IMR-90 (cell line): Measurements from ENCODE around the gene CRIM1. TPM values are rescaled to one million over a fixed set of nuclear protein-coding genes. Genes with fewer than 3 reads are reported as not detected.

ENCODE experiments used
- ATAC-seq: fragments of 200-7000 bp; cut with Tn5 transposase; 2 replicates; pipeline ENCODE4 v1.9.1; 2020; ENCODE audit warnings: low read depth, mild to moderate bottlenecking, moderate library complexity
- BruUV-seq: library from RNA; stranded (reverse); fragments of 400-500 nt; replicated peaks from 2 replicates; lab custom pipeline; 2021; lab: Mats Ljungman, UMichigan
- CTCF ChIA-PET: fragments of 300-600 bp; formaldehyde crosslinking; extraction: SDS; loops from one replicate; lab custom pipeline; 2021; ENCODE audit warnings: antibody characterized with exemption; lab: Yijun Ruan, JAX
- POLR2A ChIA-PET: fragments of 300-600 bp; sonication (Branson Sonifier 250); formaldehyde crosslinking; loops from one replicate; lab custom pipeline; 2022; ENCODE audit warnings: antibody characterized with exemption; ENCODE audit not compliant: unreplicated experiment; lab: Charles Lee
- DNase-seq: peaks from one replicate; pipeline ENCODE4 v3.0.0; 2013
- H2AFZ ChIP-seq: replicated peaks from 2 replicates; pipeline ENCODE3; 2013; ENCODE audit warnings: low read length, mild to moderate bottlenecking; ENCODE audit not compliant: poor library complexity
- H2AK5ac ChIP-seq: 2 replicates; pipeline ENCODE4 v1.6.1; 2013; ENCODE audit warnings: low read depth, low read length, inconsistent platforms
- H2AK9ac ChIP-seq: replicated peaks from 2 replicates; pipeline ENCODE3; 2013; ENCODE audit warnings: mild to moderate bottlenecking, low read depth, low read length, moderate library complexity; ENCODE audit not compliant: poor library complexity
- H2BK120ac ChIP-seq: 2 replicates; pipeline ENCODE4 v1.6.1; 2013; ENCODE audit warnings: low read depth, low read length, inconsistent platforms
- H2BK15ac ChIP-seq: 3 replicates; pipeline ENCODE4 v1.6.1; 2013; ENCODE audit warnings: low read depth, low read length, inconsistent platforms
- H2BK20ac ChIP-seq: 2 replicates; pipeline ENCODE4 v1.6.1; 2013; ENCODE audit warnings: low read depth, mild to moderate bottlenecking, inconsistent platforms, low read length, moderate library complexity
- H2BK5ac ChIP-seq: 2 replicates; pipeline ENCODE4 v1.6.1; 2013; ENCODE audit warnings: mild to moderate bottlenecking, low read depth, low read length, inconsistent platforms; ENCODE audit not compliant: poor library complexity, severe bottlenecking
- H3K14ac ChIP-seq: replicated peaks from 2 replicates; pipeline ENCODE4 v1.6.1; 2013; ENCODE audit warnings: low read depth, low read length, inconsistent platforms
- H3K18ac ChIP-seq: 2 replicates; pipeline ENCODE4 v1.6.1; 2013; ENCODE audit warnings: low read depth, low read length, control low read depth
- H3K23ac ChIP-seq: 2 replicates; pipeline ENCODE4 v1.6.1; 2013; ENCODE audit warnings: low read depth, low read length, inconsistent platforms
- H3K27ac ChIP-seq: 2 replicates; pipeline ENCODE4 v1.5.1; 2013; ENCODE audit warnings: mild to moderate bottlenecking, control low read depth, low read length; ENCODE audit not compliant: insufficient read depth
- H3K27me3 ChIP-seq: 2 replicates; pipeline ENCODE4 v1.6.1; 2013; ENCODE audit warnings: low read length; ENCODE audit not compliant: control insufficient read depth, insufficient read depth
- H3K36me3 ChIP-seq: 2 replicates; pipeline ENCODE4 v1.6.1; 2013; ENCODE audit warnings: low read length, mixed read lengths; ENCODE audit not compliant: control insufficient read depth, insufficient read depth
- H3K4ac ChIP-seq: 2 replicates; pipeline ENCODE4 v1.6.1; 2013; ENCODE audit warnings: low read depth, low read length, inconsistent platforms
- H3K4me1 ChIP-seq: 2 replicates; pipeline ENCODE4 v1.6.1; 2013; ENCODE audit warnings: low read length, mixed read lengths; ENCODE audit not compliant: control insufficient read depth, insufficient read depth
- H3K4me2 ChIP-seq: 2 replicates; pipeline ENCODE4 v1.6.1; 2013; ENCODE audit warnings: low read depth, mild to moderate bottlenecking, control low read depth, low read length, moderate library complexity
- H3K4me3 ChIP-seq: 2 replicates; pipeline ENCODE4 v1.5.1; 2013; ENCODE audit warnings: low read depth, mild to moderate bottlenecking, control low read depth, low read length, moderate library complexity; ENCODE audit not compliant: insufficient read depth
- H3K56ac ChIP-seq: 2 replicates; pipeline ENCODE4 v1.6.1; 2013; ENCODE audit warnings: low read length, inconsistent platforms; ENCODE audit not compliant: insufficient read depth; ENCODE audit errors: extremely low read depth
- H3K79me1 ChIP-seq, 2 experiments: 2 replicates each; pipeline ENCODE4 v1.6.1; 2013; ENCODE audit warnings: low read length in 2 of 2, inconsistent platforms in 1 of 2, low read depth in 1 of 2
- H3K9ac ChIP-seq: 2 replicates; pipeline ENCODE4 v1.6.1; 2013; ENCODE audit warnings: low read depth, low read length, control low read depth
- H3K9me1 ChIP-seq: 2 replicates; pipeline ENCODE4 v1.6.1; 2013; ENCODE audit warnings: low read length, inconsistent platforms; ENCODE audit not compliant: insufficient read depth
- H3K9me3 ChIP-seq: 2 replicates; pipeline ENCODE4 v1.6.1; 2013; ENCODE audit warnings: low read length; ENCODE audit not compliant: control insufficient read depth, insufficient read depth
- H4K20me1 ChIP-seq: 2 replicates; pipeline ENCODE4 v1.6.1; 2013; ENCODE audit warnings: low read length, inconsistent platforms; ENCODE audit not compliant: insufficient read depth
- H4K5ac ChIP-seq: 2 replicates; pipeline ENCODE4 v1.6.1; 2013; ENCODE audit warnings: mild to moderate bottlenecking, low read depth, low read length, control low read depth
- H4K8ac ChIP-seq, 2 experiments: 2 replicates each; pipeline ENCODE4 v1.6.1; 2013; ENCODE audit warnings: low read depth in 2 of 2, low read length in 2 of 2, control low read depth in 1 of 2, inconsistent platforms in 1 of 2
- H4K91ac ChIP-seq: 2 replicates; pipeline ENCODE4 v1.6.1; 2013; ENCODE audit warnings: low read depth, low read length, inconsistent platforms; ENCODE audit not compliant: insufficient read depth
- CEBPB ChIP-seq: IDR thresholded peaks from 2 replicates; pipeline ENCODE4 v1.6.1; 2012; ENCODE audit warnings: low read depth, low read length, improper control_type of control experiment
- FOS ChIP-seq: fragments of 150-350 bp; IDR thresholded peaks from 2 replicates; pipeline ENCODE4 v1.6.1; 2016; ENCODE audit warnings: low read depth, low read length
- POLR2A ChIP-seq: IDR thresholded peaks from 2 replicates; pipeline ENCODE4 v1.6.1; 2012; ENCODE audit warnings: mild to moderate bottlenecking, low read depth, low read length
- RFX5 ChIP-seq: IDR thresholded peaks from 2 replicates; pipeline ENCODE4 v1.8.0; 2012; ENCODE audit warnings: low read depth, mild to moderate bottlenecking, low read length, moderate library complexity
- WGBS, 2 experiments: methylation state at CpG; one replicate each; pipeline versions ENCODE4 v1.1.5 to v1.1.7; 2013; ENCODE audit warnings: missing lambda C conversion rate in 2 of 2; ENCODE audit not compliant: insufficient read length in 1 of 2; ENCODE audit errors: extremely low coverage in 2 of 2; 5-methylcytosine and 5-hydroxymethylcytosine counted together
- dilution Hi-C: fragments of 300-500 bp; cut with HindIII; formaldehyde crosslinking; loops from one replicate; pipeline ENCODE4 v1.14.3; 2018; ENCODE audit warnings: low sequenced_read_pairs; ENCODE audit not compliant: unreplicated experiment
- in situ Hi-C: fragments of 300-500 bp; cut with MboI; formaldehyde crosslinking; loops from 3 replicates; pipeline ENCODE4 v1.14.3; 2019; ENCODE audit warnings: low sequenced_read_pairs, inconsistent platforms, mixed read lengths
- intact Hi-C: fragments of 100-400 bp; cut with micrococcal nuclease; formaldehyde crosslinking; loops from 2 replicates; pipeline ENCODE4 v1.10.0; 2022
- polyA plus RNA-seq, 3 experiments: library from polyadenylated mRNA; depleted of rRNA; stranded (reverse); fragments of >200 nt; gene quantifications; 2 replicates each; pipeline ENCODE4 v1.2.3, GENCODE V29; 2012; ENCODE audit warnings: low replicate concordance in 1 of 3
- total RNA-seq: library from RNA; depleted of rRNA; stranded (reverse); fragments of >200 nt; gene quantifications from 2 replicates; pipeline ENCODE4 v1.2.3, GENCODE V29; 2012
- TF ChIP-seq, protein P1 (sequence below): fragments of 150-350 bp; IDR thresholded peaks from 2 replicates; pipeline ENCODE4 v1.6.1; 2017; ENCODE audit warnings: mild to moderate bottlenecking, antibody characterized with exemption, low read length, low read depth

The CRIM1 gene
- total and polyA plus RNA-seq, 2 of the 4 experiments (the other 2 are of a cell fraction): 285 to 490 TPM

DNA sequence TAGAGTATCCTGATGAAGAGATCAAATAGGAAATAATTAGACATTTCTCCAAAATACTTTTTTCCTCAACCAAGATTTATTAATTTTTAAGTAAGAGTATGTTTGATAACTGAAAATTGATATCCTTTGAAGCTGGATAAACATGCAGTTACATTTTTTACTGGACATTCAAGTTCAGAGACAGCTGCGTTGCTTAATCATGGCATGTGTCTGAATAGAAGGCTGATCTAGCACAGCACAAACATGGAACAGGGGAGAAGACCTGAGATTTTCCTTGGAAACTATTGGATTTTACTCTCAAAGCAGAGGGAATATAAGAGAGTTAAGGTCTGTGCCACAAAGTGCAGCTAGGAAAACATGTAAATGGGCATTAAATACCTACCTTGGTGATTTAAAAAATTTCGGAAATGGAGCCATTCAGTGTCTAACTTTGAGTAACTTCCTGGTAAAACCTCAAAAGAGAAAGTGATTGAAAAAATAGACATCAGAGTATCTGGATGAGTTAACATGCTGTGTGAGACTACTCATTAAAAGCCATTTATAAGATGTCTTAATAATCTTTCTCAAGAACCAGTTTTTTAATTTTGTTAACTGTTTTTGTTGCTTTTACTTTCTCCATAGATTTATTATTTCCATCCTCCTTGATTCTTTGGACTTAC is 31.8 kb downstream of the CRIM1 start:
- no TSS peak for BruUV-seq

More for the DNA sequence above, 31.8 kb downstream of the CRIM1 start:
- 80% methylated on average over 2 of the region's 2 CpGs; no CpG with 5 or more reads in 1 of the 2 experiments for WGBS, 2 experiments
- H3K9me3 ChIP-seq: no peaks in the 10 kb centered on the region
- no peak overlapping the region for H3K9ac ChIP-seq
- no peak overlapping the region for H3K27ac ChIP-seq
- no peak overlapping the region for H2AFZ ChIP-seq
- H4K91ac ChIP-seq: no peak overlapping the region
- CTCF ChIA-PET: interaction anchor here (0.8 kb wide), 1 partner anchor 35 kb away, joined by 3 read pairs; no protein-coding TSS in a partner anchor
- no peak overlapping the region for H2BK20ac ChIP-seq
- no peak overlapping the region for H2AK5ac ChIP-seq
- peaks cover 15% of the 10 kb centered on the region for H3K36me3 ChIP-seq
- peak overlapping the region; percentile 58; the same call in 1 of the 2 replicates for H3K4me2 ChIP-seq
- no peak overlapping the region for H2BK120ac ChIP-seq
- no peak overlapping the region for H4K5ac ChIP-seq
- TF ChIP-seq RFX5 (no peak), POLR2A (no peak), FOS (no peak), CEBPB (peak; percentile 67; the same call in 1 of the 2 replicates)
- TF ChIP-seq, protein P1, sequence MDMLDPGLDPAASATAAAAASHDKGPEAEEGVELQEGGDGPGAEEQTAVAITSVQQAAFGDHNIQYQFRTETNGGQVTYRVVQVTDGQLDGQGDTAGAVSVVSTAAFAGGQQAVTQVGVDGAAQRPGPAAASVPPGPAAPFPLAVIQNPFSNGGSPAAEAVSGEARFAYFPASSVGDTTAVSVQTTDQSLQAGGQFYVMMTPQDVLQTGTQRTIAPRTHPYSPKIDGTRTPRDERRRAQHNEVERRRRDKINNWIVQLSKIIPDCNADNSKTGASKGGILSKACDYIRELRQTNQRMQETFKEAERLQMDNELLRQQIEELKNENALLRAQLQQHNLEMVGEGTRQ: no peak
- peaks cover 19 to 63% of the 10 kb centered on the region in 2 experiments; a peak in 3 of 4 replicates for H3K79me1 ChIP-seq
- peaks cover 77% of the 10 kb centered on the region for H4K20me1 ChIP-seq
- H3K23ac ChIP-seq: peak overlapping the region; percentile 13; the same call in 1 of the 2 replicates
- in situ Hi-C loops: no loop called here
- dilution Hi-C loops: no loop called here
- H4K8ac ChIP-seq: peak overlapping the region in 1 of 2 experiments; percentile 6; a peak in 1 of 4 replicates
- no peak overlapping the region for H3K4me3 ChIP-seq
- H2AK9ac ChIP-seq: no peak overlapping the region
- no peak overlapping the region for H3K56ac ChIP-seq
- H2BK15ac ChIP-seq: no peak overlapping the region
- ATAC-seq: no peak
- H2BK5ac ChIP-seq: peak overlapping the region; percentile 24
- H3K27me3 ChIP-seq: no peaks in the 10 kb centered on the region
- POLR2A ChIA-PET: no interaction called here
- intact Hi-C loops: no loop called here
- no peak overlapping the region for H3K4ac ChIP-seq
- H3K9me1 ChIP-seq: peaks cover 22% of the 10 kb centered on the region
- H3K4me1 ChIP-seq: peaks cover 23% of the 10 kb centered on the region
- no peak for DNase-seq
- H3K18ac ChIP-seq: no peak overlapping the region
- H3K14ac ChIP-seq: 0 out of 2 replicates have a peak overlapping the region, but pooled peaks have one; percentile 17
